ENCODE measurements around the gene CHST11.

DNA sequence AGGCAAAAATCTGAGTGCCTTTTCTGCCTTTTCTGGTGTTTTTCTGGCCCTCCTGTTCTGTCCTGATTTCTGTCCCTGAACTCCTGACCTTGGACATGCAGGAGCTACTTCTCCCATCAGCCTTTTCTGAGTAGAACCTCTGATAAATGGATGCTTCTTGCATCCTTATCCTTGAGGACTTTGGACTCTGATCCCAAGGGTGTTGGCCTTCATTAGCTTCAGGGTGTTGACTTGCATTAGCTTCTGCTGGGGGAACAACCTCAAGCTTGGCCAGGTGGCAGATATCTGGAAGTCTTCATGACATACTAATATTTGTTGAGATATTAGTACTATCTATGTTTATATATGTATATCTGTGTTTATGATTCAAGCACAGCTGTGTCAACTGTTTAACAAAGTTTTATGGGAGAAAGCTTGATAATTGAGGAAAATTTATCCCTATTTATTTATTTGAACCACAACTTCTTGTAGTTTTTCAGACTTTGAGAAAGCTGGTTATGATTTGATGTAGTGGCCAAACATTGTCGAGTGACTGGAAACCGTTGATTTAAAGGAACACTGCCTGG is 124.3 kb downstream of the CHST11 start:
- TF ChIP-seq CTCF (conservative IDR thresholded peaks at IDR 0.05 in 1 of 2, IDR thresholded peaks at IDR 0.05 in 1 of 2; ENCODE audit: extremely low read depth in 1 of 2, insufficient read depth in 1 of 2, low read depth in 1 of 2, low read length in 2 of 2), result no peak
- TF ChIP-seq EZH2 (IDR thresholded peaks at IDR 0.05; ENCODE audit: borderline replicate concordance, low read length), result no peak
